GM18870 (cell line): ENCODE measurements around the gene GMDS.

Source experiments
- ATAC-seq: cut with Tn5 transposase; IDR thresholded peaks from one replicate; pipeline ENCODE4 v1.9.1; 2021; ENCODE audit warnings: moderate library complexity; ENCODE audit not compliant: unreplicated experiment

GMDS gene

DNA sequence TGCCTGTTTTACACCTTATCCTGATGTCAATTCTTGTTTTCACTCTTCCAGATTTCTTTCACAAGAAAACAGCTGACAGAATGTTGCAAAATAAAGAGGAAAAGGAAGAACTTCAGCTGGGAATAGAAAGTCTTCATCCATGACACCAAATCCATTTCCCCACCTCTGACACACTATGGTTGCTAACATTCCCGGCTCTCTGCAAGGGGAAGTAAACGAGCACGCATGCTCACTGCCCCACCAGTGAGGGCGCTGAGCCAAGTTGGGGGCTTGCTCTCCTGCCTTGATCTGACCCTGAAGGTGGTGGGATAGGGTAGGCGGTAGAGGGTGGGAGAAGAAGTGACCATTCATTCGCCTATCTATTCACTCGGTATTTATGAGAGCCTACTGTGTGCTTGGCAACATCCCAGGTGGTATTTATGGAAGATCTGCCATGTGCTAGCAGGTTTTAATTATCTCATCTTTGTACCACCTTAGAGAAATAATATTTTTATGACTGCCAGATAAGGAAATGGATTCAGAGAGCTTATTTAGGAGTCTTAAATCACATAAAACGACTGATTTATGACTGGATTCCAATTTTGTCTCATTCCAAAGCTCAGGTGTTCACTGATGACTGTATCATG, 429.5 kb downstream of the GMDS start:
- no peak for ATAC-seq

DNA sequence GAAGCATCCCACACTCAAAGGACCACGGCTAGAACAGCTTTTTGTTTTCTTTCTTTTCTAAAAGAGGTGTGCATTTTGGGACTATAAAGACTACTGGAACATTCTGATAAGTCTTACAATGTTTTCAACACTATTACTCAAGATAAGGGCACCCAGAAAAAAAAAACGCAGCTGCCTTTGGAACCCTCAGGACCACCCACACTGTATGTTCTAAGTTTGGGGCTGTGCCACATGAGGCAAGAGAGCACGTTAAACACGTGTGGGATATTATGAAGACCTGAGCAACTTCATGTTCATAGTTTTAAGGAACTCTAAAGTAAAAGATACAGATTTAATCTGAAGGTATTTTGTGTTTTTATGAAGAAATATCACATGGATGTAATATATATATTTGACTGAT, 431.1 kb downstream of the GMDS start:
- no peak for ATAC-seq

DNA sequence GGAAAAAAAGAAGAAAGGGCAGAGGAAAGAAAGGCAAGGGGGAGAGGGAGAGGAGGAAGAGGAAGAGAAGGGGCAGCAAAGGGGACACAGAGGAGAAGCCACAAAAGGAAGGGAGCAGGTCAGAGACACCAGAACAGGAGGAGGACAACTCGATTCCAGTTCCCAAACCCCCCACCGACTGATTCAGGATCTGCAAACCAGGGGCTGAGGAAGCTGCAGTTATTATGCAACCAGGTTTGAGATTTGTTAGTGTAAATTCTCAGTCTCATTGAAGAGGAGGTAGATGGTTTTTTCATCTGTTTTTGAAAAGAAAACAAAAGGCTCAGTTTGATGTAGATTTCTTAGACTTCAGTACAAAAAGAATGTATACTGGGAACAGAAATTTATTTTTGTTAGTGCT, 432.9 kb downstream of the GMDS start:
- ATAC-seq = no peak

DNA sequence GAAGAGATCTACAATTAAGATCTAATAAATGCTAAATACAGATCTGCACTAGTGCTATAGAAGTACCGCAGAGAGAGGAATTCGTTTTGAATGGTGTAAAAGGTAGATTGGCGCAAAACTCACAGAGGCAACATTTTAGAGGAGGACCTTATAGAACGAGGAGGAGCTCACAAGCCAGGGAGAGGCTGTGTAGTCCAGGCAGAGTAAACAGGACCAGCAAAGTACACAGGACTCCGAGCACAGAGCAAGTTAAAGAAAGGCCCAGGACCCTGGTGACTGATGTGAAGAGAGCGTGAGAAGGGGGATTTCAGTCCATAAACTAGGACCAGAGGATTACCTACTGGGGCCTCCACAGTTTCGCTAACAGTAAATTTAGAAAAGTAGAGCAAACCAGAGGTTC, 433.4 kb downstream of the GMDS start:
- no peak for ATAC-seq

DNA sequence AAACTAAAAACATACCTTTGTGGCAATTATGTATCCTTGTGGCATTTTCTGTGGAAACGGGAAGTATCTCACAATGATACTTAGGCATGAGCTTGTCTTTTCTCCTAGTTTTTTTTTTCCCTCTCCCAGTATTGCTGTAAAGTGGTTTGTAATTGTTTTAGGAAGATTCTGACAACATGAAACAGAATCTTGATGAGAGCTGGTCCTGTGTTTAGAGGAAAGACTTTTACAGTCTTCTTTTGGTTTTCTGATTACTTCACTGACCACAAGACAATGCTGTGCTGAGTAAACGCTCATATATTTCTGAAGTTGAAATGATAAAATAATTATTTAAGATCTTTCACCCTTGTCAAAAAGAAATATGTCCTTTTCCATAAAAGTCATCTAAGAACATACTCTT, 434.5 kb downstream of the GMDS start:
- no peak for ATAC-seq

DNA sequence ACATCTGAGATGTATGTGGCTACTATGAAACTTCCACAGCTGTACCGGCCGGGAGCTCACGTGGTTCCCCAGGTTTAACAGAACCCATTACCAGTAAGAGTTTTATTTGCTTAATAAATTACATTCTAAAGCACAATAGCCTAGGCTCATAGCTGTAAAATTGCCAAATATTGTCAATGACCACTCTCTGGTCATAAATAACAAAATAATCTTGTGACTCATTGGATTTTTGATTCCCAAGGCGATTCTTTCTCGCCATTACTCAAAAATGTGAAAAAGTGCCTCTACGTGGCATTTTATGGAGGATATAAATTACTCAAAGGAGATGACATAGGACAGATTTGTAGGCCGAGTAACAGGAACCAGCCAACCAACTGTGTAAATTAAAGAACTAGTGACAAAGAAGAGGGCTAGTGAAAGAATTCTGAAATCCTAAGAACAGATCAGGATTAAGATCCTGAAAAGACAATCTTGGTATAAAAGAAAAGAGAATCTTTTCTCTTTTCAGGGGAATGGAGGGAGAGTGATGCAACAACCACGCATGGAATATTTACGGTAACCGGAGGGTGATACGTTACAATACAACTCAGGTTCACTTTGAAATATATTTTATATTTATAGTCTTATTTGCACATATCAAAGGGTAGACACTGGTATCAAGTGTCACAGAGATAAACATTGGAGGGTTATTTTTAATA, 436.0 kb downstream of the GMDS start:
- no peak for ATAC-seq

DNA sequence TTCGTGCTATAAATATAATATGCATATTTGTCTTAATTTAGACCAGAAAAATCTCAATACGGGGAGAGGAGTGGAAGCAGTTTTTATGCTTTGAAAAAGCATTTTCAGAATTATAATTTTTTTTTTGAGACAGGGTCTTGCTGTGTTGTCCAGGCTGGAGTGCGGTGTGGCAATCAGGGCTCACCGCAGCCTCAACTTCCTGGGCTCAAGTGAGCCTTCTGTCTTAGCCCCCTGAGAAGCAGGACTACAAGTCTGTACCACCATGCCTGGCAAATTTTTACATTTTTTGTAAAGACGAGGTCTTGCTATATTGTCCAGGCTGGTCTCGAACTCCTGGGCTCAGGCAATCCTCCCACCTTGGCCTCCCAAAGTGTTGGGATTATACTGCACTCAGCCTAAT, 438.5 kb downstream of the GMDS start:
- no peak for ATAC-seq

DNA sequence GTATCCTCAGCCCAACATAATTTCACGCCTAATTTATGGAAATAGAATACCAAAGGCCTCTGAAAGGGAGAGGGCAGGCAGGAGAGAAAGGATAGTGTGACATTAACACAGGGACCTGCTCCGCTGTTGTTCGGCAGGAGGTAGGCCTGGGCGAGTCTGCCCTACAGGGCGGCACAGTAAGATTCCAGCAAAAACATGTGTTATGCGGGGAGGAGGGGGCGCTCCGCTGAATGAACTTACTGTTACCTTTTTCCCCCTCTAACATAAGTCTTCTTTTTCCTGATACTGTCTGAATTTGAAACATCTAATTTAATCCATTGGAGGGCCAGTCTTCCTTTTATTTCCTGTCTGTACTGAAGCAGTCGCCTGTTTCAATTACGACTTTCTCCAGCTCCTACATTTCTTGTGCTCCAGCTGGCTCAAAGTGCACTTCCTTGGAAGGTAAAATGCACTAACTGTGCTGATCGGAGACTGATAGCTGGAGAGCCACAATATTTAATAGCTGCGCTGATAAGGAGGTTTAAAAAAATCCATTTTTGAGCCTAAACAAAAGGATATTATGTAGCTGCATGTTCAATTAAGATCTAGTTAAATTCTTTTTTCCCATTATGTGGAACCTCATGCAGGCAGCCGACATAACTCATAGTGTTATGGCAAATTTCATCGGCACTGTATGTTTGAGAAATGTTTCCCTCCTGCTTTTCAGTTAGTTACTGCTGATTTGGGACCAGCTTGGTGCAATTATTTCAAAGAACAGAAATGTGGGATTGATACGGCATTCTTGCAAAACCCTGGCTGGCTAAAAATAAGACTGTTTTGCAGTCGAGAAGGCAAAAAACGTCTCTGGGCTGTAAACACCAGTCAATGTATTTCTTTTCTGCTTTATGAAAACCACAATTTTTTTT, 442.7 kb downstream of the GMDS start:
- no peak for ATAC-seq

DNA sequence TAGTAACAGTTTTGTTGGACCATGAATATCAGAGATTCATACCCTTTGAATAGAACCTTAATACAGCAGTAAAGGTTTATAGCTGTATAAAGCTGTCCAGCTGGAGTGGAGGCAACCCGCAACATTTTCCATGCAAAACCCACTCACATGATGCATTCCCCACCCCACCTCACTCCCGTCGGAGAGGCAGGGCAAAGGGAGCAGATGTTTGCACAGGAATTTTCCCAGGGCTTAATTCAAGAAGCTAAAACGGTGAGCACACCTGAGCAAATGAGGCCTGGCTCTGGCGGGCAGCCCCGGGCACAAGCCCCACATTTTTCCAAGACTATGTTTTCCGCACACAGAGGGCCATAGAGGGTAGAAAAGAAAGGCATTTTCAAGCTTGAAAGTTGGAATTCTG, 444.0 kb downstream of the GMDS start:
- ATAC-seq = no peak

DNA sequence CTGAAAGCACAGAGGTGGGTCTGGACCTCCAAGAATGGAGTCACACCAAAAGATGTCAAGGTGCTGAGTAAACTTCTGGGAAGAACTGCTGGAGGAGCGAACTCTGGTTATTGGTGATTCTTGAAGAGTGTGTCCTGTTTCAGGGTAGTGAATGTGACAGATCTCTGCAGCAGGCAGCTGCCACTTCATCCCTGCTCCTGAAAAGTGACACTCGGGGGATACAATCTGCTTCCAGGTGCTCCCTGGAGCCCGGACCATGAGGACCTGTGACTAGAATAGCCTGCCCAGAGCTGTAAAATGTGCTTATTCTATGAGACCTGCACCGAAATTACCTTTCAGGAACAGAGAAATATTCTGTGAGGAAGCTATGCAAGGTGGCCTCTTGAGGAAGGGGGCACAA, 444.6 kb downstream of the GMDS start:
- ATAC-seq = no peak

DNA sequence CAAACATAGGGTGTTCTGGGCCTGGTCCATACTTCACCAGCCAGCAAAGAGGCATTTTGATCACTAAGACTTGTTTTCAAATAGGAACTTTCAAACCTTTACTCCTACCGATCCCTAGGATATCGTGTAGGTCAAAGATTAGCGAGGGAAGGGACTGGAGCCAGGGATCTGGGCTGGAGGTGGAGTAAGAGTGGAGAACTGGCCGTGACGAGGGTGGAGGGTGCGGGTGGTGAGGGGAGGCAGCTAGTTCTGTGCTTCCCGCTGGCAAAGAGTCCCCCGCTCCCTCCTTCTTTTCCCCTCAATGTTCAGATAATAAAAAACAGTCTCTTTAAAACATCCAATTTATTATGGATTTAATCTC, 446.5 kb downstream of the GMDS start:
- ATAC-seq = no peak

DNA sequence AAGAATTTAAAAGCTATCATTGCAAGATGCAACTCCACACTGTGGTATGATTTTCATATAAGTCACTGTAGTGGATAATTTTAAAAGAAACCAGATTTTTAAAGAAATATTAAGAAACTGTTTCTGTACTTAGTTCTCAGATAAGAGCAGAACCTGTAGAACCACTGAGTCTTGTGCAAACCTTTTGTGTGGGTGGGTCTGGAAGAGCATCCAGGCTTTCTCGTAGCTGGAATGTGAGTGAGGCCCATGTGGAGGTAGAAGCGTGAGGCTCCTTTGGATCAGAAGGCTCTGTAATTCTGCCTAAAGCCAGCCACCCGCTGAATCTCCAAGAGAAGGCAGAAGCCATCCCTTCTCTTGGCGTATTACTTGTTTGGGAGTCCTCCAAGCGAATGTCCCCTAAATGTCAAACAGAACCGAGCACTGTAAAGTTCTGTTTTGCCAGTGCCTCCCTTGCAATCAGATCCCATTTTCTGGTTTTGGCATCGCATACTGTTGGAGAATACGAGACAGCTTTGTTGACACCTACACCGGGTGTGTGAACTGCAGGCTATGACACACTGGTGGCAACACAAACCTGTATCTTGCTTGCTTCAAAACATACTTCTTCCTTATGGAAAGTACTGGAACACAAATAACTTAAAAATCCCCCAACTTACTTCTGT, 447.0 kb downstream of the GMDS start:
- no peak for ATAC-seq

DNA sequence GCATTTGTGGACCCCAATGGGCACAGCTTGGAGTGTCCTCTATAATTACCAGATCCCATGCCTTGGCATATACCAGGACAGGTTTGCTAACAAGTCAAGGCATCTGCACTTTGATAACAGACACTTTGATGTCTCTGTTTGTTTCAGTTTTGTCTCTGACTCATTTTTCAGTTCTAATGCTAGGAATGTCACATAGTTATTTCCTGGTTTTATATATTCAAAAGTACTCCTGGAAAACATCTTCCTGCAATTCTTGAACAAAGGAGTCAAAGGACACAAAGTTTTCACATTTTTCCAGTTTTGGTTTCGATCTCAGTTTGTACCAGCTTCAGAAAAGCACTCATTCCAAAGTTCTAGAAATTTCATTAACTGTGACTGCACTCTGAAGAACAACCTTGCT, 447.6 kb downstream of the GMDS start:
- ATAC-seq = no peak

DNA sequence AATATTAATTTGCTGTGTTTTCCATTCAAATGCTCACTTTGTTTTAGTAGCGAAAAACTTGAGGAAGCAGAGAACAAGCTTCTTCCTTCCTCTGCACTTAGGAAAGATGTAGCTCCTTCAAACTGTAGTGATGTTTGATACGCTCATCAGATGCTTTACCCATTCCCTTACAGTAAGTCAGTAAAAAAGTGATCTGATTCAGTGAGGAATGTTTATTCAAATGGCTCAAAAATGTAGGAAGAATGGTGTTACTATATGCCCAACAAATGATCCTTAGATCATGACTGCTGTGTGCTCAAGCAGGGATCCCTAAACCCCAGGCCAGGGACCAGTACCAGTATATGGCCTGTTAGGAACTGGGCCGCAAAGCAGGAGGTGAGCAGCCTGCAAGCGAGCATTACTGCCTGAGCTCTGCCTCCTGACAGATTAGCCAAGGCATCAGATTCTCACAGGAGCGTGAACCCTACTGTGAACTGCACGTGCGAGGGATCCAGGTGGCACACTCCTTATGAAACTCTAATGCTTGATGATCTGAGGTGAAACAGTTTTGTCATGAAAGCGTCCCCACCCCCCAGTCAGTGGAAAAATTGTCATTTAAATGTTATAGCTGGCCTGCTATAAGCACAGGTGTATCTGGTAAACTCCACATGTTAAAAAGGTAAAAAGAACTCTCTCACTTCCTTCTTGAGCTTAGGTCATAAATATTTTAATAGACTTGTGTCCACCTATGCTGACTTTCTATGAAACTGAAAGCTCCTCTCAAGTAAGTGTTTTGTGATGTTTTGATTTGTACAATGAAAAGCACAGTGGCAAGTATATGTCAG, 448.5 kb downstream of the GMDS start:
- peak; percentile 91 for ATAC-seq

DNA sequence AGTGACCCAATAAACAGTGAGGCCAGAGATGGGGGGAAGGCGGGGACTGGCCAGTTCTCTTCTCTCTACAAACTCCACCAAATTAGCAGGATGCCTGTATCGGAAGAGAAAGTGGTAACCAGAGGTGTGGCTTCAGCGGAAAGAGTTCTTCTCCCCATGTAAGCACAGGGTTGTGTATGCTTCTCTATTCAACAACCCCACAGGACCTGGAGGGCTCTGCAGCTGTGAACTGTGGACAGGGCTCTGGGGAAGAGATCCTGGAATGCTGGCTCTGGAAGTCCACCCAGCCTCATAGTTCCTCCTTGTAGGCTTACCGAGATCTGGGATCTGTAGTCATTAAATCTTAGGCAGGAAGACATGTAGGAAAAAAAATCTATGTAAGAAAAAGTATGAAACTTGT, 449.5 kb downstream of the GMDS start:
- ATAC-seq = no peak

DNA sequence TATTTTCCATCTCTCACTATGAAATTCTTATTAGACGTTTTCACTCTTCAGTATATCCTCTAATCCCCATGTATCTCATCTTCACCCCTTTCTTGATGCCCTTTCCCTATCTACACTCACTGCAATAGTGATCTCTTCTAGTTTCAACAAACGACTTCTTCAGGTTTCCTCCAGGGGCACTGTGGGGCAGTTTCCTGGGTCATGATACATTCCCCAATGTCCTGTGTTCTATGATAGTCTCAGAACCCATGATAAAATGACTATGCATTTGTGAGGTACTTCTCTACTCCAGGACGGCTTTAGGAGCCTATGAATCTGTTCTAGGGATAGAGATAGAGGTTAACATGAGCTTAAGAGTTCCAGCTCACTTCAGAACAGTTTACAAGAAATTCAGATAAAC, 452.4 kb downstream of the GMDS start:
- ATAC-seq = peak; percentile 49

DNA sequence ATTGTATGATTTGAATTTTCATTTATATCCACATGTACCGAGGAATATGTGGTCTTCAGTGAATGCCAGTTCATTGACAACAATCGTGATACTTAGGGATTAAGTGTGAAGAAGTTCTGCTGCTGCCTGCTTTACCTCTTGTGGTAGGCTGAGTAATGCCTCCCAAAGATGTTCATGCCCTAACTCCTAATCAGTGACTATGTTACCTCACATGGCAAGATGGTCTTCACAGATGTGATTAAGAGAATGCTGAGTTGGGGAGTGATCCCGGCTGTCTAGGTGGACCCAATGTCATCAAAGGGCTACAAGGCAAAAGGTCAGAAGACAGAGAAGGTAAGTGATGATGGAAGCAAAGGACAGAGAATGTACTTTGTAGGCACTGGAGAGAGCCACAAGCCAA, 454.7 kb downstream of the GMDS start:
- ATAC-seq = no peak

DNA sequence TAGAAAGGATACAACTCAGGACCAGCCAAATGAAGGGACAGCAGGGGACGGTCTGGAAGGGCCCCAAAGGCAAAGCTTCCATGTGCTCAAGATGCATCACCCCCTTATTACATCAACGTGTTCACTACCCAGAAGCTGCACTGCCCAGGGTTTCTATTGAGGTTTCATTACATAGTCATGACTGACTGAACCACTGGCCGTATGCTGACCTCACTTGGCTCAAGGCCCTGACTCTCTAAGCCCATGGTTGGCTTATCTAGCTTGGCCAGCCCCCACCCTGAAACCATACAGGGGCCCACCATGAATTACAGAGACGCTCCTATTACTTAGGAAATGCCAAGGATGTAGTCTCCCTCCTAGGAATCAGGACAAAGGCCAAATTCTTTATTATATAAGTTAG, 456.3 kb downstream of the GMDS start:
- ATAC-seq = no peak

DNA sequence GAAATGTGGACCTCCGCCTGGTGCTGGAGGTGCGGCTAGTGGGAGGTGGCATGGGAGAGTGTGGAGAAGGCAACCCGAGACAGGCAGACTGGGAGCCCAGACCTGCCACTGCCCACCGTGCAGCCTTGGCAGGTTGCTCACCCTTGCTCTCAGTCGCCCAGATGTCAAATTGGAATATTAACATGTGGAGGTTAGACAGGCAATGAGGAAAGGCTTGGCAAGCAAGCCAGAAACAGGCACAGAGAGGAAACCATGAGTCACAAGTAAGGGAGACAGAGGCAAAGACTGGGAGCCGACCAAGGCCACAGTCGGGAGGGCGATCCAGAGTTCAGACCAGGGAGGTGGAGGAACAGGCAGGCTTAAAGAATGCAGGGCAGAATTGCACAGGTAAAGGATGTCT, 457.5 kb downstream of the GMDS start:
- ATAC-seq = no peak
